GM12891 (cell line): ENCODE measurements around the gene SUMF1.

ENCODE experiments used
- POLR2A ChIP-seq: IDR thresholded peaks from 2 replicates; pipeline ENCODE4 v1.6.1; 2011; ENCODE audit warnings: low read depth, low read length, control low read depth
- POLR2AphosphoS5 ChIP-seq: IDR thresholded peaks from 2 replicates; pipeline ENCODE4 v1.6.1; 2011; ENCODE audit warnings: low read depth, low read length, control low read depth
- SPI1 ChIP-seq: IDR thresholded peaks from 2 replicates; pipeline ENCODE4 v1.6.1; 2011; ENCODE audit warnings: low read depth, low read length, control low read depth
- TAF1 ChIP-seq: IDR thresholded peaks from 2 replicates; pipeline ENCODE4 v1.6.1; 2011; ENCODE audit warnings: low read depth, low read length, control low read depth

DNA sequence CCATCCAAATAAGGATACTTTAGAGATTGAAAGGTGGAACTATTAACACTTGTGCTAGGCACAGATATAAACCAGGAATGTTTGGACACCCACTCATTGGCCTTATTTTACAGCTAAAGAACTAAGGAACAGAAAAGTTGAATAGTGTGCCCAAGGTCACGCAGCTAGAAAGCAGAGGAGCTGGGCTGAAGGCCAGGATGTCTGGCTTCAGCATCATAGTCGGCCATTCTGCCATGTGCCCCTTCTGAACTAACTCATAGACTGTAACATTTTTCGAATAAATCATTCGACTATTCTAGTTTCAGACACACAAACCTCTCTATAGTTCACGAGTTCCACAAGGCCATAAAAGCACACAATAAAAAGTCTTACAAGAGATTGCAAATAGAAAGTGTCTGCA is 71.1 kb downstream of the SUMF1 start:
- no peak for TF ChIP-seq TAF1
- no peak for TF ChIP-seq POLR2A
- TF ChIP-seq SPI1, result no peak
- no peak for TF ChIP-seq POLR2AphosphoS5
